ENCODE results near the gene TMEM117. TPM values are rescaled to one million over a fixed set of nuclear protein-coding genes. Genes with fewer than 3 reads are reported as not detected.
"Not testable (repeated sequence)": the region's sequence is repeated elsewhere in the genome, so short reads cannot be mapped to it uniquely, and the experiment has no call there.

Gene TMEM117
- total RNA-seq, 1 donor = 22.4 TPM

GRCh38 chr12:44245932-44246331 is 410.1 kb downstream of the TMEM117 start:
- Histone ChIP-seq H3K27ac (ENCODE audit: low read depth, low read length) (no peak overlapping the region), H3K36me3 (ENCODE audit: insufficient read depth, low read length) (no peaks in the 10 kb centered on the region), H4K20me1 (ENCODE audit: insufficient read depth, low read length) (no peaks in the 10 kb centered on the region), H3K4me2 (ENCODE audit: insufficient read depth, low read length) (no peak overlapping the region), H3K27me3 (ENCODE audit: insufficient read depth, low read length) (no peaks in the 10 kb centered on the region), H2AFZ (ENCODE audit: low read length) (no peak overlapping the region), H3K79me2 (ENCODE audit: insufficient read depth, low read length) (no peaks in the 10 kb centered on the region), H3K4me3 (ENCODE audit: insufficient read depth, low read length) (no peak overlapping the region), H3K9me3 (ENCODE audit: low read depth, low read length) (no peaks in the 10 kb centered on the region), H3K4me1 (ENCODE audit: insufficient read depth, low read length) (no peaks in the 10 kb centered on the region)
- DNase-seq (ENCODE audit: insufficient read length, low spot score, missing footprints) = no peak
- no peak for TF ChIP-seq CTCF (IDR thresholded peaks at IDR 0.05; ENCODE audit: extremely low read depth, low read depth, low read length)

- Histone ChIP-seq H3K27ac (ENCODE audit: low read depth, low read length) (no peak overlapping the region), H3K36me3 (ENCODE audit: insufficient read depth, low read length) (no peaks in the 10 kb centered on the region), H4K20me1 (ENCODE audit: insufficient read depth, low read length) (no peaks in the 10 kb centered on the region), H3K9me3 (ENCODE audit: low read depth, low read length) (no peaks in the 10 kb centered on the region), H3K27me3 (ENCODE audit: insufficient read depth, low read length) (no peaks in the 10 kb centered on the region), H3K4me3 (ENCODE audit: insufficient read depth, low read length) (no peak overlapping the region), H3K4me2 (ENCODE audit: insufficient read depth, low read length) (no peak overlapping the region), H3K79me2 (ENCODE audit: insufficient read depth, low read length) (no peaks in the 10 kb centered on the region), H2AFZ (ENCODE audit: low read length) (no peak overlapping the region), H3K4me1 (ENCODE audit: insufficient read depth, low read length) (no peaks in the 10 kb centered on the region)
- no peak for TF ChIP-seq CTCF (IDR thresholded peaks at IDR 0.05; ENCODE audit: extremely low read depth, low read depth, low read length)
- no peak for DNase-seq (ENCODE audit: insufficient read length, low spot score, missing footprints)
These were observed 410.7 kb downstream of the TMEM117 start for GRCh38 chr12:44246482-44247105.

GRCh38 chr12:44247588-44247987 is 411.7 kb downstream of the TMEM117 start:
- H3K36me3 ChIP-seq (ENCODE audit: insufficient read depth, low read length) = no peaks in the 10 kb centered on the region
- H3K27ac ChIP-seq (ENCODE audit: low read depth, low read length) = no peak overlapping the region
- no peaks in the 10 kb centered on the region for H3K27me3 ChIP-seq (ENCODE audit: insufficient read depth, low read length)
- H3K4me3 ChIP-seq (ENCODE audit: insufficient read depth, low read length) = no peak overlapping the region
- no peak overlapping the region for H2AFZ ChIP-seq (ENCODE audit: low read length)
- no peaks in the 10 kb centered on the region for H3K79me2 ChIP-seq (ENCODE audit: insufficient read depth, low read length)
- TF ChIP-seq CTCF (IDR thresholded peaks at IDR 0.05; ENCODE audit: extremely low read depth, low read depth, low read length) = no peak
- H4K20me1 ChIP-seq (ENCODE audit: insufficient read depth, low read length) = no peaks in the 10 kb centered on the region
- no peak for DNase-seq (ENCODE audit: insufficient read length, low spot score, missing footprints)
- H3K4me1 ChIP-seq (ENCODE audit: insufficient read depth, low read length) = no peaks in the 10 kb centered on the region
- no peak overlapping the region for H3K4me2 ChIP-seq (ENCODE audit: insufficient read depth, low read length)
- no peaks in the 10 kb centered on the region for H3K9me3 ChIP-seq (ENCODE audit: low read depth, low read length)

GRCh38 chr12:44248436-44248835 is 412.6 kb downstream of the TMEM117 start:
- no peaks in the 10 kb centered on the region for H3K9me3 ChIP-seq (ENCODE audit: low read depth, low read length)
- H3K4me2 ChIP-seq (ENCODE audit: insufficient read depth, low read length) = no peak overlapping the region
- no peaks in the 10 kb centered on the region for H3K27me3 ChIP-seq (ENCODE audit: insufficient read depth, low read length)
- no peak overlapping the region for H3K4me3 ChIP-seq (ENCODE audit: insufficient read depth, low read length)
- DNase-seq (ENCODE audit: insufficient read length, low spot score, missing footprints) = no peak
- H3K36me3 ChIP-seq (ENCODE audit: insufficient read depth, low read length) = no peaks in the 10 kb centered on the region
- no peak for TF ChIP-seq CTCF (IDR thresholded peaks at IDR 0.05; ENCODE audit: extremely low read depth, low read depth, low read length)
- no peak overlapping the region for H2AFZ ChIP-seq (ENCODE audit: low read length)
- no peaks in the 10 kb centered on the region for H4K20me1 ChIP-seq (ENCODE audit: insufficient read depth, low read length)
- H3K4me1 ChIP-seq (ENCODE audit: insufficient read depth, low read length) = no peaks in the 10 kb centered on the region
- no peaks in the 10 kb centered on the region for H3K79me2 ChIP-seq (ENCODE audit: insufficient read depth, low read length)
- H3K27ac ChIP-seq (ENCODE audit: low read depth, low read length) = no peak overlapping the region

- not testable (repeated sequence) for DNase-seq (ENCODE audit: insufficient read length, low spot score, missing footprints); H3K27ac ChIP-seq (ENCODE audit: low read depth, low read length); H3K4me1 ChIP-seq (ENCODE audit: insufficient read depth, low read length); H3K79me2 ChIP-seq (ENCODE audit: insufficient read depth, low read length); H3K36me3 ChIP-seq (ENCODE audit: insufficient read depth, low read length); H4K20me1 ChIP-seq (ENCODE audit: insufficient read depth, low read length); H3K9me3 ChIP-seq (ENCODE audit: low read depth, low read length); H2AFZ ChIP-seq (ENCODE audit: low read length); H3K4me3 ChIP-seq (ENCODE audit: insufficient read depth, low read length); H3K27me3 ChIP-seq (ENCODE audit: insufficient read depth, low read length); H3K4me2 ChIP-seq (ENCODE audit: insufficient read depth, low read length)
These were observed 414.6 kb downstream of the TMEM117 start for GRCh38 chr12:44250440-44250839.

All from osteoblast (primary cell).